Gastrocnemius medialis (tissue), 4 donors: ENCODE data around the gene TRIM44. TPM values are rescaled to one million over a fixed set of nuclear protein-coding genes. Genes with fewer than 3 reads are reported as not detected.

Source experiments
- ATAC-seq, 2 donors: fragments of 150-250 bp; one replicate each; pipeline ENCODE4 v1.9.1; 2016
- DNase-seq, 2 donors: peaks; one replicate each; pipeline ENCODE4 v3.0.0-alpha.2; 2019
- H3K27ac ChIP-seq, 4 donors: fragments of 200-600 bp; sonication (generic); 1 replicate in 1 of 4; 2 replicates in 3 of 4; pipeline ENCODE4 v1.5.1; 2016 to 2018; ENCODE audit warnings: mild to moderate bottlenecking in 2 of 4, moderate library complexity in 1 of 4
- H3K27me3 ChIP-seq, 3 donors: fragments of 200-600 bp; sonication (generic) in 2 of 3; 1 replicate in 1 of 3; 2 replicates in 2 of 3; pipeline versions ENCODE4 v1.5.1 to v1.6.0; 2016 to 2019; ENCODE audit warnings: mild to moderate bottlenecking in 1 of 3, moderate library complexity in 1 of 3
- H3K36me3 ChIP-seq, 2 donors: fragments of 200-600 bp; sonication (generic) in 1 of 2; one replicate each; pipeline ENCODE4 v1.5.1; 2017 to 2018
- H3K4me1 ChIP-seq, 2 donors: fragments of 200-600 bp; sonication (generic) in 1 of 2; one replicate each; pipeline ENCODE4 v1.5.1; 2016 to 2017; ENCODE audit warnings: mild to moderate bottlenecking in 2 of 2
- H3K4me3 ChIP-seq, 4 donors: fragments of 200-600 bp; sonication (generic) in 3 of 4; 1 replicate in 1 of 4; 2 replicates in 3 of 4; pipeline ENCODE4 v1.5.1; 2016 to 2019; ENCODE audit warnings: mild to moderate bottlenecking in 2 of 4
- H3K9me3 ChIP-seq, 3 donors: fragments of 200-600 bp; sonication (generic) in 2 of 3; 1 replicate in 1 of 3; 2 replicates in 2 of 3; pipeline ENCODE4 v1.5.1; 2016 to 2019
- CTCF ChIP-seq, 5 experiments: fragments of 450-650 bp in 3 of 5; fragments of 200-600 bp in 2 of 5; sonication (generic) in 2 of 5; IDR thresholded peaks in 4 of 5; conservative IDR thresholded peaks in 1 of 5; 1 replicate in 4 of 5; 2 replicates in 1 of 5; pipeline ENCODE4 v1.5.1; 2016 to 2019; ENCODE audit warnings: antibody characterized with exemption in 5 of 5, mild to moderate bottlenecking in 3 of 5, moderate library complexity in 3 of 5
- POLR2A ChIP-seq, 2 donors: fragments of 450-650 bp; IDR thresholded peaks; one replicate each; pipeline ENCODE4 v1.6.1; 2017; ENCODE audit warnings: antibody characterized with exemption in 2 of 2, mild to moderate bottlenecking in 2 of 2, moderate library complexity in 2 of 2
- in situ Hi-C, 4 donors: fragments of 200-750 bp; cut with MboI; loops; one replicate each; pipeline versions ENCODE4 v1.15.0 to v1.8.0; 2017; ENCODE audit warnings: low sequenced_read_pairs in 4 of 4
- intact Hi-C: fragments of 100-400 bp; cut with DNase I; formaldehyde crosslinking; loops from one replicate; pipeline ENCODE4 v1.15.1; 2023; ENCODE audit warnings: low total_unique reads
- total RNA-seq, 4 donors: library from RNA; depleted of rRNA; stranded (reverse); fragments of >200 nt; gene quantifications; one replicate each; pipeline versions ENCODE4 v1.1.0 to v1.2.3, GENCODE V29; 2016

The TRIM44 gene
- total RNA-seq, 4 donors from 2014 or later: 25.5 to 30.5 (median 26.2) TPM

- in situ Hi-C loops: loop anchor here (5.0 to 25.0 kb wide), 9 partner anchors 205 to 867 kb away; no protein-coding TSS in a partner anchor
These were observed 42.5 kb upstream of the TRIM44 start for GRCh38 chr11:35619855-35620640.

GRCh38 chr11:35620795-35621194 lies 41.8 kb upstream of the TRIM44 start:
- no peaks in the 10 kb centered on the region for H3K9me3 ChIP-seq
- no peak overlapping the region for H3K4me3 ChIP-seq
- TF ChIP-seq POLR2A (IDR thresholded peaks at IDR 0.05) (no peak), CTCF (IDR thresholded peaks at IDR 0.05 in 4 of 5, conservative IDR thresholded peaks at IDR 0.05 in 1 of 5) (no peak)
- H3K27ac ChIP-seq: no peak overlapping the region
- in situ Hi-C loops (loop anchor here in 3 of 4 donors (25.0 kb wide), 2 partner anchors 517 to 867 kb away; no protein-coding TSS in a partner anchor), intact Hi-C loops (no loop called here)
- DNase-seq (no peak), ATAC-seq (no peak)
- H3K36me3 ChIP-seq: no peaks in the 10 kb centered on the region
- peaks cover 0 to 7% (median 2%) of the 10 kb centered on the region in 3 donors for H3K27me3 ChIP-seq
- peaks cover 9 to 22% of the 10 kb centered on the region in 2 donors for H3K4me1 ChIP-seq

More at GRCh38 chr11:35619855-35620640, 42.5 kb upstream of the TRIM44 start:
- H3K27me3 ChIP-seq: peaks cover 0 to 7% (median 2%) of the 10 kb centered on the region in 3 donors
- no peak for TF ChIP-seq POLR2A (IDR thresholded peaks at IDR 0.05)
- no peak for TF ChIP-seq CTCF (IDR thresholded peaks at IDR 0.05 in 4 of 5, conservative IDR thresholded peaks at IDR 0.05 in 1 of 5)
- no peaks in the 10 kb centered on the region for H3K36me3 ChIP-seq
- H3K9me3 ChIP-seq: no peaks in the 10 kb centered on the region
- intact Hi-C loops: loop anchor here (1.0 to 10.0 kb wide), 3 partner anchors 42 to 872 kb away; partner anchors contain the start of gene TRIM44
- ATAC-seq (no peak), DNase-seq (no peak)
- peaks cover 9 to 22% of the 10 kb centered on the region in 2 donors for H3K4me1 ChIP-seq
- peak overlapping the region; percentile 47 to 75 (median 64) for H3K4me3 ChIP-seq
- no peak overlapping the region for H3K27ac ChIP-seq

- Histone ChIP-seq H3K27me3 (peaks cover 0 to 7% (median 2%) of the 10 kb centered on the region in 3 donors), H3K27ac (no peak overlapping the region), H3K4me3 (no peak overlapping the region), H3K9me3 (no peaks in the 10 kb centered on the region), H3K4me1 (peaks cover 9 to 22% of the 10 kb centered on the region in 2 donors), H3K36me3 (no peaks in the 10 kb centered on the region)
- ATAC-seq (no peak), DNase-seq (no peak)
- in situ Hi-C loops: loop anchor here in 3 of 4 donors (25.0 kb wide), 2 partner anchors 516 to 866 kb away; no protein-coding TSS in a partner anchor
- intact Hi-C loops: no loop called here
- no peak for TF ChIP-seq POLR2A (IDR thresholded peaks at IDR 0.05)
- no peak for TF ChIP-seq CTCF (IDR thresholded peaks at IDR 0.05 in 4 of 5, conservative IDR thresholded peaks at IDR 0.05 in 1 of 5)
These were observed 41.0 kb upstream of the TRIM44 start for GRCh38 chr11:35621620-35622019.

- H3K4me1 ChIP-seq: peaks cover 9 to 22% of the 10 kb centered on the region in 2 donors
- DNase-seq (no peak), ATAC-seq (no peak)
- peaks cover 0 to 7% (median 2%) of the 10 kb centered on the region in 3 donors for H3K27me3 ChIP-seq
- no peak overlapping the region for H3K27ac ChIP-seq
- no peaks in the 10 kb centered on the region for H3K9me3 ChIP-seq
- no peaks in the 10 kb centered on the region for H3K36me3 ChIP-seq
- TF ChIP-seq POLR2A (IDR thresholded peaks at IDR 0.05) (no peak), CTCF (IDR thresholded peaks at IDR 0.05 in 4 of 5, conservative IDR thresholded peaks at IDR 0.05 in 1 of 5) (no peak)
- in situ Hi-C loops: loop anchor here in 3 of 4 donors (25.0 kb wide), 2 partner anchors 515 to 865 kb away; no protein-coding TSS in a partner anchor
- intact Hi-C loops: no loop called here
- no peak overlapping the region for H3K4me3 ChIP-seq
These were observed 40.5 kb upstream of the TRIM44 start for GRCh38 chr11:35622070-35622469.
